Kidney (tissue), 14 donors: ENCODE data around the gene KIAA0930. TPM values are rescaled to one million over a fixed set of nuclear protein-coding genes. Genes with fewer than 3 reads are reported as not detected.

Experiments
- DNase-seq, 5 donors: peaks; one replicate each; pipeline ENCODE4 v3.0.0-alpha.2; 2013 to 2020
- FAIRE-seq: peaks from 2 replicates; lab custom pipeline; 2012; peaks lifted over from hg19 to GRCh38; lab: Jason Lieb, UNC
- H3K27ac ChIP-seq, 2 donors: one replicate each; pipeline ENCODE4 v1.7.0; 2013; ENCODE audit warnings: low read depth in 2 of 2, low read length in 2 of 2, inconsistent platforms in 1 of 2
- H3K27me3 ChIP-seq: one replicate; pipeline ENCODE4 v1.7.1; 2013; ENCODE audit warnings: low read length, inconsistent platforms; ENCODE audit not compliant: control insufficient read depth, insufficient read depth
- H3K36me3 ChIP-seq, 3 donors: one replicate each; pipeline versions ENCODE4 v1.7.0 to v1.7.1; 2013; ENCODE audit warnings: low read length in 3 of 3, control low read depth in 1 of 3, inconsistent platforms in 1 of 3; ENCODE audit not compliant: insufficient read depth in 3 of 3, control insufficient read depth in 2 of 3
- H3K4me1 ChIP-seq, 3 donors: one replicate each; pipeline versions ENCODE4 v1.7.0 to v1.7.1; 2013; ENCODE audit warnings: low read length in 3 of 3, inconsistent platforms in 1 of 3, low read depth in 1 of 3; ENCODE audit not compliant: control insufficient read depth in 2 of 3, insufficient read depth in 2 of 3
- H3K4me3 ChIP-seq, 3 donors: one replicate each; pipeline versions ENCODE4 v1.7.0 to v1.8.1; 2013; ENCODE audit warnings: low read length in 3 of 3, control low read depth in 1 of 3, inconsistent platforms in 1 of 3
- H3K9ac ChIP-seq, 3 donors: one replicate each; pipeline versions ENCODE4 v1.7.0 to v1.7.1; 2013; ENCODE audit warnings: low read length in 3 of 3, control low read depth in 1 of 3, inconsistent platforms in 1 of 3
- H3K9me3 ChIP-seq, 3 donors: one replicate each; pipeline versions ENCODE4 v1.7.0 to v1.7.1; 2013; ENCODE audit warnings: low read length in 3 of 3, control low read depth in 1 of 3, inconsistent platforms in 1 of 3; ENCODE audit not compliant: control insufficient read depth in 2 of 3, insufficient read depth in 1 of 3
- intact Hi-C: fragments of 100-400 bp; cut with DNase I; formaldehyde crosslinking; loops from one replicate; pipeline ENCODE4 v1.11.1; 2022
- polyA plus RNA-seq: library from polyadenylated mRNA; stranded (reverse); fragments of 350-450 nt; fragmentation: Illumina TruSeq; extraction: RNeasy Lipid Tissue Mini Kit (QIAGEN cat#74804); gene quantifications from one replicate; pipeline ENCODE4 v1.2.3, GENCODE V29; 2014; ENCODE audit warnings: low read depth, low replicate concordance; ENCODE audit not compliant: insufficient read depth
- total RNA-seq: library from RNA; stranded (reverse); fragmentation: NEBNext Ultra II Directional; extraction: Animal tissue kit (Norgen Biotek cat#: 25700); gene quantifications from one replicate; pipeline ENCODE4 v1.2.1, GENCODE V29; 2021
- TF ChIP-seq, protein P1 (sequence below): IDR thresholded peaks from 3 replicates; pipeline ENCODE4 v1.5.1; 2012; ENCODE audit warnings: mild to moderate bottlenecking, moderate library complexity, borderline replicate concordance; ENCODE audit not compliant: insufficient read depth; ENCODE audit errors: extremely low read depth
- donor health status: control.
- donor health status: control.
- donor health status: control.
- donor health status: control.
- donor health status: control.
- donor health status: DM: yes; HTN: yes; CAD: no.
- donor health status: Normal renal cell carcinoma (clear cell type).

The KIAA0930 gene
- total and polyA plus RNA-seq, 2 donors from 2014 or later: 26.4 to 55.4 TPM

DNA sequence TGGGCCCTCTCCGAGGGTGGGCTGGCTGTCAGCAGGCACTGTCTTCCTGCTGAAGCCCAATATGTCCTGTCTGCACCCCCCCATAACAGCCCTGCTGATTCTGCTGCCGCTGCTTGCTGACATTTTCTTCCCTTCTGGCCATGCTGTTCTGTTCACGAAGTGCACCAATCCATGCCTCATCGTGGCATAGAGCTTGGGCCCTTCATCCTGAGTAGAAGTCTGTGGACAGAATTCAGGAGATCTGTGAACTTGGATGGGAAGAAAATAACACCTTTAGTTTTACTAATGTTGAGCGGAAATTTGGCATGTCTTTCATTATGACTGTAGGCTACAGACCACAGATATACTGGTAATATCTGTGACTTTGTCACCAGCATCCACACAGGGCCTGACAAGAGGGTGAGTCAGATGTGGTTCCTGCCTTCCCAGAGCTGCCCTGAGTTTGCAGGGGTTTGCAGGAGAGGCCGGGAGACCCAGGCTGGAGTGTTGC lies 14.1 kb upstream of the KIAA0930 start:
- intact Hi-C loops: no loop called here
- FAIRE-seq (no peak), DNase-seq (no peak)
- Histone ChIP-seq H3K9me3 (no peaks in the 10 kb centered on the region), H3K4me3 (no peak overlapping the region), H3K36me3 (no peaks in the 10 kb centered on the region), H3K4me1 (no peaks in the 10 kb centered on the region), H3K27me3 (no peaks in the 10 kb centered on the region), H3K27ac (no peak overlapping the region), H3K9ac (no peak overlapping the region)
- TF ChIP-seq, protein P1, sequence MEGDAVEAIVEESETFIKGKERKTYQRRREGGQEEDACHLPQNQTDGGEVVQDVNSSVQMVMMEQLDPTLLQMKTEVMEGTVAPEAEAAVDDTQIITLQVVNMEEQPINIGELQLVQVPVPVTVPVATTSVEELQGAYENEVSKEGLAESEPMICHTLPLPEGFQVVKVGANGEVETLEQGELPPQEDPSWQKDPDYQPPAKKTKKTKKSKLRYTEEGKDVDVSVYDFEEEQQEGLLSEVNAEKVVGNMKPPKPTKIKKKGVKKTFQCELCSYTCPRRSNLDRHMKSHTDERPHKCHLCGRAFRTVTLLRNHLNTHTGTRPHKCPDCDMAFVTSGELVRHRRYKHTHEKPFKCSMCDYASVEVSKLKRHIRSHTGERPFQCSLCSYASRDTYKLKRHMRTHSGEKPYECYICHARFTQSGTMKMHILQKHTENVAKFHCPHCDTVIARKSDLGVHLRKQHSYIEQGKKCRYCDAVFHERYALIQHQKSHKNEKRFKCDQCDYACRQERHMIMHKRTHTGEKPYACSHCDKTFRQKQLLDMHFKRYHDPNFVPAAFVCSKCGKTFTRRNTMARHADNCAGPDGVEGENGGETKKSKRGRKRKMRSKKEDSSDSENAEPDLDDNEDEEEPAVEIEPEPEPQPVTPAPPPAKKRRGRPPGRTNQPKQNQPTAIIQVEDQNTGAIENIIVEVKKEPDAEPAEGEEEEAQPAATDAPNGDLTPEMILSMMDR: no peak

DNA sequence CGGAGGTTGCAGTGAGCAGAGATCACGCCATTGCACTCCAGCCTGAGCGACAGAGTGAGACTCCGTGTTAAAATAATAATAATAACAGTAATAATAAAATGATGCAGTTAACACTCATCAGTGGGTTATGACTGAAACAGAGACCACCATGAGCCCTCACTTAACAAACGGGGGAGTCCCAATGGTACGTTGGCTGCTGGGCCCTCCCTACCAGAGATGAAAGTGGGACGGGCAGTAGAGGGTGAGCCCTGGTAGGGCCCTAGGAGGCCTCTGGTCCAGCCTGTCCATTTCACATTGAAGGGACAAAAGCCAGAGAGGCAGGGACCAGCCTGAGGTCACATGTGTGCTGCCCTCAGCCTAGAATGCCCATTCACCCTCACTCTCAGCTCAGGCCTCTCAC lies 13.7 kb upstream of the KIAA0930 start:
- Histone ChIP-seq H3K4me1 (no peaks in the 10 kb centered on the region), H3K27me3 (no peaks in the 10 kb centered on the region), H3K27ac (no peak overlapping the region), H3K9me3 (no peaks in the 10 kb centered on the region), H3K9ac (no peak overlapping the region), H3K4me3 (no peak overlapping the region), H3K36me3 (no peaks in the 10 kb centered on the region)
- intact Hi-C loops: no loop called here
- FAIRE-seq (no peak), DNase-seq (no peak)
- TF ChIP-seq, protein P1: no peak

DNA sequence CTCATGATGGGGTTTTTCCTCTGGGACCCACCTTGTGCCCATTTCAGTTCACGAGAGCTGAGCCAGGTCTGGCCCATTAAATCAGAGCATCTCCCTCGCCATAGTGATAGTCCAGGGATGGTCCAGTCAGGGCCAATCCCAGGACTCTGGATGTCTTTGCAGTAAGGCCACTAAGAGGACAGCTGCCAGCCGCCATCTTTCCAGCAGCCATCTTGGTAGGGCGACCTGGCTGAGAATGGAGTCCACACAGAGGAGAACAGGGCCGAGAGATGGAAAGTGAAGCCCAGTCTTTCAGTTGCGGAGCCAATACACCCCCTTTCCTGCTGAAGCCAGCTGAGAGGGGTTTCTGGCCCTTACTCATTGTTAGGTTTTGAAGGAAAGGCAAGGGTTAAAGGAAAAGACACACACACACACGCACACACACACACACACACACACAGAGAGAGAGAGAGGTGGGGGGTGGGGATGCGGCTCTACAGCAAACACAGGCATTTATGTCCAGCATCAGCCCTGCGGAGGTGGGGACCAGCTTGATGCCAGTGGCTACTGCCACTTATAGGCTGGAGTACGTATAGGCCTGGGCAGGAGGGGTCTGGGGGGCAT lies 12.4 kb upstream of the KIAA0930 start:
- intact Hi-C loops: no loop called here
- no peaks in the 10 kb centered on the region for H3K9me3 ChIP-seq
- H3K36me3 ChIP-seq: no peaks in the 10 kb centered on the region

More for the DNA sequence above, 12.4 kb upstream of the KIAA0930 start:
- H3K27ac ChIP-seq: no peak overlapping the region
- H3K9ac ChIP-seq: no peak overlapping the region
- no peak for FAIRE-seq
- H3K4me1 ChIP-seq: peaks cover 0 to 5% (median 5%) of the 10 kb centered on the region in 3 donors
- no peak for DNase-seq
- H3K4me3 ChIP-seq: no peak overlapping the region
- no peaks in the 10 kb centered on the region for H3K27me3 ChIP-seq
- TF ChIP-seq, protein P1: no peak
